Kidney (tissue), 14 donors: ENCODE data around the gene UNC45A. TPM values are rescaled to one million over a fixed set of nuclear protein-coding genes. Genes with fewer than 3 reads are reported as not detected.

Source experiments
- DNase-seq, 5 donors: peaks; one replicate each; pipeline ENCODE4 v3.0.0-alpha.2; 2013 to 2020
- FAIRE-seq: peaks from 2 replicates; lab custom pipeline; 2012; peaks lifted over from hg19 to GRCh38; lab: Jason Lieb, UNC
- H3K27ac ChIP-seq, 2 donors: one replicate each; pipeline ENCODE4 v1.7.0; 2013; ENCODE audit warnings: low read depth in 2 of 2, low read length in 2 of 2, inconsistent platforms in 1 of 2
- H3K27me3 ChIP-seq: one replicate; pipeline ENCODE4 v1.7.1; 2013; ENCODE audit warnings: low read length, inconsistent platforms; ENCODE audit not compliant: control insufficient read depth, insufficient read depth
- H3K36me3 ChIP-seq, 3 donors: one replicate each; pipeline versions ENCODE4 v1.7.0 to v1.7.1; 2013; ENCODE audit warnings: low read length in 3 of 3, control low read depth in 1 of 3, inconsistent platforms in 1 of 3; ENCODE audit not compliant: insufficient read depth in 3 of 3, control insufficient read depth in 2 of 3
- H3K4me1 ChIP-seq, 3 donors: one replicate each; pipeline versions ENCODE4 v1.7.0 to v1.7.1; 2013; ENCODE audit warnings: low read length in 3 of 3, inconsistent platforms in 1 of 3, low read depth in 1 of 3; ENCODE audit not compliant: control insufficient read depth in 2 of 3, insufficient read depth in 2 of 3
- H3K4me3 ChIP-seq, 3 donors: one replicate each; pipeline versions ENCODE4 v1.7.0 to v1.8.1; 2013; ENCODE audit warnings: low read length in 3 of 3, control low read depth in 1 of 3, inconsistent platforms in 1 of 3
- H3K9ac ChIP-seq, 3 donors: one replicate each; pipeline versions ENCODE4 v1.7.0 to v1.7.1; 2013; ENCODE audit warnings: low read length in 3 of 3, control low read depth in 1 of 3, inconsistent platforms in 1 of 3
- H3K9me3 ChIP-seq, 3 donors: one replicate each; pipeline versions ENCODE4 v1.7.0 to v1.7.1; 2013; ENCODE audit warnings: low read length in 3 of 3, control low read depth in 1 of 3, inconsistent platforms in 1 of 3; ENCODE audit not compliant: control insufficient read depth in 2 of 3, insufficient read depth in 1 of 3
- intact Hi-C: fragments of 100-400 bp; cut with DNase I; formaldehyde crosslinking; loops from one replicate; pipeline ENCODE4 v1.11.1; 2022
- polyA plus RNA-seq: library from polyadenylated mRNA; stranded (reverse); fragments of 350-450 nt; fragmentation: Illumina TruSeq; extraction: RNeasy Lipid Tissue Mini Kit (QIAGEN cat#74804); gene quantifications from one replicate; pipeline ENCODE4 v1.2.3, GENCODE V29; 2014; ENCODE audit warnings: low read depth, low replicate concordance; ENCODE audit not compliant: insufficient read depth
- total RNA-seq: library from RNA; stranded (reverse); fragmentation: NEBNext Ultra II Directional; extraction: Animal tissue kit (Norgen Biotek cat#: 25700); gene quantifications from one replicate; pipeline ENCODE4 v1.2.1, GENCODE V29; 2021
- TF ChIP-seq, protein P1 (sequence below): IDR thresholded peaks from 3 replicates; pipeline ENCODE4 v1.5.1; 2012; ENCODE audit warnings: mild to moderate bottlenecking, moderate library complexity, borderline replicate concordance; ENCODE audit not compliant: insufficient read depth; ENCODE audit errors: extremely low read depth
- donor health status: control.
- donor health status: control.
- donor health status: control.
- donor health status: control.
- donor health status: control.
- donor health status: DM: yes; HTN: yes; CAD: no.
- donor health status: Normal renal cell carcinoma (clear cell type).

The UNC45A gene
- total and polyA plus RNA-seq, 2 donors from 2014 or later = 48.9 to 62.8 TPM

DNA sequence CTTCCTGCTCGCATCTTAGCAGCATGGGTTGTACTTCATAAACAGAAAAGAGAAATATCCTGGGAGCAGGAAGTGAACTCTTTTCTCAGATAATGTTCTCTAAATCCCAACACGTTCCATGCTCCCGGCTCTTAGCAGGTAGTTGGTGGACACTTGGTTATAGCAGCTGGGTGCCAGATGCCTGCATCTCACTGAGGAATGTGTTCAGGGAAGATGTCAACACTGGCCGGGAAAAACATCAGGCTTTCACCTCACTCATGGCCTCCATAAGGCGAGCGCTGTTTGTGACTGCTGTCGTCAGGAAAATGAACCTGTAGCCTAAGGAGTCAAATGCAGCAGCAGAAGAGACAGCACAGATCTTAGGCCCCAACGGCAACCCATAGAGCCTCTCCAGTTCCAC is 63.7 kb downstream of the UNC45A start:
- H3K27ac ChIP-seq = no peak overlapping the region
- intact Hi-C loops = no loop called here
- DNase-seq (no peak), FAIRE-seq (no peak)
- TF ChIP-seq, protein P1, sequence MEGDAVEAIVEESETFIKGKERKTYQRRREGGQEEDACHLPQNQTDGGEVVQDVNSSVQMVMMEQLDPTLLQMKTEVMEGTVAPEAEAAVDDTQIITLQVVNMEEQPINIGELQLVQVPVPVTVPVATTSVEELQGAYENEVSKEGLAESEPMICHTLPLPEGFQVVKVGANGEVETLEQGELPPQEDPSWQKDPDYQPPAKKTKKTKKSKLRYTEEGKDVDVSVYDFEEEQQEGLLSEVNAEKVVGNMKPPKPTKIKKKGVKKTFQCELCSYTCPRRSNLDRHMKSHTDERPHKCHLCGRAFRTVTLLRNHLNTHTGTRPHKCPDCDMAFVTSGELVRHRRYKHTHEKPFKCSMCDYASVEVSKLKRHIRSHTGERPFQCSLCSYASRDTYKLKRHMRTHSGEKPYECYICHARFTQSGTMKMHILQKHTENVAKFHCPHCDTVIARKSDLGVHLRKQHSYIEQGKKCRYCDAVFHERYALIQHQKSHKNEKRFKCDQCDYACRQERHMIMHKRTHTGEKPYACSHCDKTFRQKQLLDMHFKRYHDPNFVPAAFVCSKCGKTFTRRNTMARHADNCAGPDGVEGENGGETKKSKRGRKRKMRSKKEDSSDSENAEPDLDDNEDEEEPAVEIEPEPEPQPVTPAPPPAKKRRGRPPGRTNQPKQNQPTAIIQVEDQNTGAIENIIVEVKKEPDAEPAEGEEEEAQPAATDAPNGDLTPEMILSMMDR = no peak
- H3K9ac ChIP-seq = no peak overlapping the region
- no peaks in the 10 kb centered on the region for H3K9me3 ChIP-seq
- H3K27me3 ChIP-seq = no peaks in the 10 kb centered on the region
- H3K4me3 ChIP-seq = no peak overlapping the region
- peaks cover 4 to 20% (median 19%) of the 10 kb centered on the region in 3 donors for H3K36me3 ChIP-seq
- H3K4me1 ChIP-seq = no peaks in the 10 kb centered on the region

DNA sequence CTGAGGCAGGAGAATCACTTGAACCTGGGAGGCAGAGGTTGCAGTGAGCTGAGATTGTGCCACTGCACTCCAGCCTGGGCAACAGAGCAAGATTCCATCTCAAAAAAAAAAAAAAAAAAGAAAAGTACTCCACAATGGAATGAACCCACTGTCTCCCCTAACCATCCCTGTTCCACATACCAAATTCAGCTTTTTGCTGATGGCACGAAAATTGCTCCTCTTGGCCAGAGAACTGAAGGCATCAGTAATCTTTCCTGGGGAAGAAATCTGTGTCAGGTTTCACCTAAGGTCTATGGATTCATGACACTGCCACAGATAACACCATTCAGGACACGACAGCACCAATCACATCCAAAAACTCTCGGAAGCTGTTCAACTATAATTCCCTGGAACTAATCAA is 66.1 kb downstream of the UNC45A start:
- DNase-seq = no peak
- Histone ChIP-seq H3K9me3 (no peaks in the 10 kb centered on the region), H3K9ac (no peak overlapping the region), H3K4me1 (no peaks in the 10 kb centered on the region), H3K4me3 (no peak overlapping the region), H3K36me3 (peaks cover 4 to 31% (median 27%) of the 10 kb centered on the region in 3 donors), H3K27me3 (no peaks in the 10 kb centered on the region), H3K27ac (no peak overlapping the region)
- FAIRE-seq = no peak
- intact Hi-C loops = no loop called here
- TF ChIP-seq, protein P1 = no peak

Other genes with a start within 250 kb of the UNC45A start
- gene BLM, start 217.9 kb upstream of the UNC45A start, total RNA-seq = 2.8 TPM
- 1.1 TPM for gene BLM, start 217.9 kb upstream of the UNC45A start, polyA plus RNA-seq
- gene FURIN, start 66.7 kb upstream of the UNC45A start, total RNA-seq = 75.9 TPM
- 36.4 TPM for gene FURIN, start 66.7 kb upstream of the UNC45A start, polyA plus RNA-seq
- 33.5 TPM for gene FES, start 50.8 kb upstream of the UNC45A start, total RNA-seq
- 9.3 TPM for gene FES, start 50.8 kb upstream of the UNC45A start, polyA plus RNA-seq
- gene MAN2A2, start 32.0 kb upstream of the UNC45A start, total RNA-seq = 56.3 TPM
- gene MAN2A2, start 32.0 kb upstream of the UNC45A start, polyA plus RNA-seq = 11.4 TPM
- gene HDDC3, start 2.7 kb upstream of the UNC45A start, total RNA-seq = 15.5 TPM
- gene HDDC3, start 2.7 kb upstream of the UNC45A start, polyA plus RNA-seq = 47.3 TPM
- gene RCCD1, start 19.6 kb downstream of the UNC45A start, total RNA-seq = 11.6 TPM
- gene RCCD1, start 19.6 kb downstream of the UNC45A start, polyA plus RNA-seq = 11.6 TPM
- 6.6 TPM for gene PRC1, start 59.2 kb downstream of the UNC45A start, total RNA-seq
- 3.4 TPM for gene PRC1, start 59.2 kb downstream of the UNC45A start, polyA plus RNA-seq
- 15.5 TPM for gene VPS33B, start 87.3 kb downstream of the UNC45A start, total RNA-seq
- 18.5 TPM for gene VPS33B, start 87.3 kb downstream of the UNC45A start, polyA plus RNA-seq
- 3.9 TPM for gene SV2B, start 165.0 kb downstream of the UNC45A start, total RNA-seq
- gene SV2B, start 165.0 kb downstream of the UNC45A start, polyA plus RNA-seq = 0.17 TPM